K562 (cell line): Measurements from ENCODE around the gene CYB5D1. TPM values are rescaled to one million over a fixed set of nuclear protein-coding genes. Genes with fewer than 3 reads are reported as not detected.

Experiments
- ATAC-seq: fragments of 200-7000 bp; cut with Tn5 transposase; 3 replicates; pipeline ENCODE4 v1.9.1; 2020; ENCODE audit warnings: moderate library complexity
- BruUV-seq: library from RNA; stranded (reverse); fragments of 400-500 nt; replicated peaks from 2 replicates; lab custom pipeline; 2021; lab: Mats Ljungman, UMichigan
- CTCF ChIA-PET: fragments of 300-600 bp; formaldehyde crosslinking; extraction: SDS; loops from one replicate; lab custom pipeline; 2021; ENCODE audit warnings: low intra/inter-chr PET ratio; lab: Yijun Ruan, JAX
- POLR2A ChIA-PET: fragments of 300-600, 350-650 bp; sonication (Branson Sonifier 250); formaldehyde crosslinking; extraction: SDS; loops from one replicate; lab custom pipeline; 2021; ENCODE audit warnings: antibody characterized with exemption, inconsistent platforms; lab: Yijun Ruan, JAX
- DNase-seq, 4 experiments: peaks; one replicate each; pipeline versions ENCODE4 v3.0.0 to v3.0.0-alpha.2; 2011 to 2018; ENCODE audit warnings: low spot score in 3 of 4, mixed read lengths in 3 of 4; ENCODE audit errors: extremely low read depth in 1 of 4
- FAIRE-seq: peaks from 2 replicates; lab custom pipeline; 2011; peaks lifted over from hg19 to GRCh38; lab: Jason Lieb, UNC
- H2AFZ ChIP-seq: 2 replicates; pipeline ENCODE4 v1.6.0; 2011; ENCODE audit warnings: low read depth, low read length, control low read depth, inconsistent platforms
- H3K27ac ChIP-seq: fragments of 200-600 bp; 3 replicates; pipeline ENCODE4 v1.8.0; 2011; ENCODE audit warnings: low read depth, mild to moderate bottlenecking, control low read depth, inconsistent platforms, low read length, moderate library complexity, mixed read lengths; ENCODE audit errors: extremely low read depth
- H3K27me3 ChIP-seq, 2 experiments: fragments of 300-600 bp in 1 of 2; 2 replicates in 1 of 2; 3 replicates in 1 of 2; pipeline versions ENCODE4 v1.6.0 to v1.8.0; 2011; ENCODE audit warnings: inconsistent platforms in 2 of 2, low read length in 2 of 2, mild to moderate bottlenecking in 1 of 2, mixed read lengths in 1 of 2, moderate library complexity in 1 of 2; ENCODE audit not compliant: control insufficient read depth in 2 of 2, insufficient read depth in 2 of 2
- H3K36me3 ChIP-seq: fragments of 300-600 bp; 3 replicates; pipeline ENCODE4 v1.8.0; 2011; ENCODE audit warnings: mild to moderate bottlenecking, low read length, inconsistent platforms; ENCODE audit not compliant: control insufficient read depth, insufficient read depth
- H3K4me1 ChIP-seq, 2 experiments: fragments of 200-600 bp in 1 of 2; replicated peaks in 1 of 2; 2 replicates in 1 of 2; 3 replicates in 1 of 2; pipeline versions ENCODE4 v1.5.1 to v1.8.0; 2011; ENCODE audit warnings: inconsistent platforms in 2 of 2, low read length in 2 of 2, mild to moderate bottlenecking in 1 of 2, mixed read lengths in 1 of 2, moderate library complexity in 1 of 2; ENCODE audit not compliant: control insufficient read depth in 2 of 2, insufficient read depth in 2 of 2
- H3K4me2 ChIP-seq: 2 replicates; pipeline ENCODE4 v1.6.1; 2011; ENCODE audit warnings: low read length, control low read depth, inconsistent platforms, mixed read lengths; ENCODE audit not compliant: insufficient read depth
- H3K4me3 ChIP-seq: fragments of 200-600 bp; sonication (generic), shearing (Covaris generic); 2 replicates; pipeline ENCODE4 v1.5.1; 2016; ENCODE audit warnings: control low read depth, inconsistent platforms
- H3K79me2 ChIP-seq: fragments of 200-600 bp; 3 replicates; pipeline ENCODE4 v1.8.0; 2011; ENCODE audit warnings: low read length, inconsistent platforms; ENCODE audit not compliant: control insufficient read depth, insufficient read depth
- H3K9ac ChIP-seq, 2 experiments: 2 replicates each; pipeline versions ENCODE4 v1.6.0 to v1.6.1; 2011; ENCODE audit warnings: low read depth in 2 of 2, low read length in 2 of 2, control low read depth in 1 of 2, inconsistent platforms in 1 of 2, mild to moderate bottlenecking in 1 of 2, mixed read lengths in 1 of 2; ENCODE audit not compliant: insufficient read depth in 1 of 2
- H3K9me1 ChIP-seq: one replicate; pipeline ENCODE4 v1.6.0; 2011; ENCODE audit warnings: inconsistent platforms, mild to moderate bottlenecking, low read length, moderate library complexity; ENCODE audit not compliant: control insufficient read depth, insufficient read depth
- H3K9me3 ChIP-seq: replicated peaks from 2 replicates; pipeline ENCODE4 v1.5.1; 2011; ENCODE audit warnings: low read depth, low read length, inconsistent platforms; ENCODE audit not compliant: control insufficient read depth, insufficient read depth
- H4K20me1 ChIP-seq: replicated peaks from 2 replicates; pipeline ENCODE4 v1.6.1; 2011; ENCODE audit warnings: low read length, inconsistent platforms, mixed read lengths; ENCODE audit not compliant: control insufficient read depth, insufficient read depth
- AFF4 ChIP-seq: sonication (generic); formaldehyde crosslinking; IDR thresholded peaks from 2 replicates; pipeline ENCODE4 v1.8.0; 2023; ENCODE audit warnings: mild to moderate bottlenecking, missing genetic modification reagents
- BDP1 ChIP-seq: IDR thresholded peaks from 3 replicates; pipeline ENCODE4 v1.6.1; 2011; ENCODE audit not compliant: insufficient read length, insufficient read depth
- CHD4 ChIP-seq: fragments of 200-600 bp; sonication (generic); IDR thresholded peaks from 3 replicates; pipeline ENCODE4 v1.6.1; 2012; ENCODE audit warnings: low read depth, mild to moderate bottlenecking, mixed read lengths, low read length, inconsistent platforms; ENCODE audit not compliant: insufficient read depth, insufficient replicate concordance, poor library complexity, severe bottlenecking
- NFYB ChIP-seq: IDR thresholded peaks from 2 replicates; pipeline ENCODE4 v1.6.1; 2011; ENCODE audit warnings: mild to moderate bottlenecking, moderate library complexity; ENCODE audit not compliant: insufficient read length; ENCODE audit errors: extremely low read depth
- NR3C1 ChIP-seq: sonication (generic); formaldehyde crosslinking; IDR thresholded peaks from 2 replicates; pipeline ENCODE4 v1.8.1; 2022; ENCODE audit warnings: missing genetic modification reagents
- POLR2AphosphoS2 ChIP-seq: IDR thresholded peaks from 2 replicates; pipeline ENCODE4 v1.6.1; 2012; ENCODE audit warnings: low read length, improper control_type of control experiment
- RUNX1 ChIP-seq: sonication (generic); IDR thresholded peaks from 2 replicates; pipeline ENCODE4 v1.6.1; 2016; ENCODE audit warnings: antibody characterized with exemption, low read depth
- SLC30A9 ChIP-seq: fragments of 250-450 bp; sonication (Bioruptor Pico); IDR thresholded peaks from 2 replicates; pipeline ENCODE4 v1.8.0; 2022; ENCODE audit warnings: mild to moderate bottlenecking, moderate library complexity
- SRSF7 ChIP-seq: fragments of 200-400 bp; formaldehyde crosslinking; optimal IDR thresholded peaks from 2 replicates; pipeline ENCODE3; 2017; ENCODE audit warnings: mild to moderate bottlenecking, low read depth, low read length
- TEAD1 ChIP-seq, 2 experiments: fragments of 450-650 bp in 1 of 2; sonication (generic) in 1 of 2; formaldehyde crosslinking; IDR thresholded peaks; 2 replicates each; pipeline versions ENCODE4 v1.4.0 to v1.8.0; 2020 to 2022; ENCODE audit warnings: mild to moderate bottlenecking in 2 of 2, missing genetic modification reagents in 1 of 2
- ZNF354B ChIP-seq: fragments of 250-450 bp; sonication (Bioruptor Pico); IDR thresholded peaks from 2 replicates; pipeline ENCODE4 v1.4.0; 2020
- ZNF780A ChIP-seq: fragments of 250-450 bp; sonication (Bioruptor Pico); IDR thresholded peaks from 2 replicates; pipeline ENCODE4 v1.5.0; 2021; ENCODE audit warnings: mild to moderate bottlenecking
- WGBS: fragments of 100-300 bp; shearing (Covaris generic); methylation state at CpG from one replicate; pipeline ENCODE4 v1.1.6; 2016; ENCODE audit warnings: low coverage, mixed read lengths; ENCODE audit not compliant: insufficient coverage; ENCODE audit errors: missing lambda C conversion rate; 5-methylcytosine and 5-hydroxymethylcytosine counted together
- in situ Hi-C: fragments of 300-500 bp; cut with MboI; formaldehyde crosslinking; loops from 4 replicates; pipeline ENCODE4 v1.15.0; 2018; ENCODE audit warnings: inconsistent platforms, mixed read lengths
- intact Hi-C: fragments of 100-400 bp; cut with micrococcal nuclease; formaldehyde crosslinking; loops from 2 replicates; pipeline ENCODE4 v1.14.2; 2022
- polyA plus RNA-seq, 8 experiments: library from polyadenylated mRNA; depleted of rRNA in 4 of 8; stranded (reverse) in 5 of 8; unstranded in 3 of 8; fragments of >200 nt; fragmentation: Nextera tagmentation in 2 of 8; fragmentation: Illumina TruSeq in 1 of 8; extraction: Ambion mirVana in 2 of 8; extraction: Trizol in 1 of 8; gene quantifications; 2 replicates each; pipeline versions ENCODE4 v1.2.1 to v1.2.3, GENCODE V29; 2011 to 2014; ENCODE audit warnings: inconsistent platforms in 1 of 8, missing spikeins in 1 of 8
- total RNA-seq, 7 experiments: library from RNA; depleted of rRNA in 6 of 7; stranded (reverse); fragments of >200 nt in 6 of 7; fragmentation: Illumina TruSeq in 2 of 7; extraction: Trizol in 2 of 7; gene quantifications; 2 replicates each; pipeline versions ENCODE4 v1.2.1 to v1.2.3, GENCODE V29; 2011 to 2021; ENCODE audit warnings: low replicate concordance in 1 of 7

The CYB5D1 gene
- total and polyA plus RNA-seq, 9 of the 15 experiments (the other 6 are each of a cell fraction or from before 2014, with no cell fraction given): 2.4 to 7.9 (median 5.7) TPM

- CTCF ChIA-PET: no interaction called here
- ATAC-seq (no peak), DNase-seq (no peak), FAIRE-seq (peak; percentile 46)
- H3K9me3 ChIP-seq: no peaks in the 10 kb centered on the region
- H3K27ac ChIP-seq: no peak overlapping the region; the same call in 2 of the 3 replicates
- POLR2A ChIA-PET: interaction anchor here (1.2 to 2.1 kb wide), 2 partner anchors 8 to 39 kb away, joined by 5 to 13 read pairs; no protein-coding TSS in a partner anchor
- intact Hi-C loops (no loop called here), in situ Hi-C loops (no loop called here)
- peak overlapping the region; percentile 55 for H3K4me2 ChIP-seq
- H3K9ac ChIP-seq: peak overlapping the region in 1 of 2 experiments; percentile 43; a peak in 2 of 4 replicates
- H2AFZ ChIP-seq: no peak overlapping the region
- H3K27me3 ChIP-seq: no peaks in the 10 kb centered on the region
- no peaks in the 10 kb centered on the region for H4K20me1 ChIP-seq
- H3K9me1 ChIP-seq: no peaks in the 10 kb centered on the region
- WGBS: 59% methylated on average over 4 of the region's 7 CpGs
- no TSS peak for BruUV-seq
- no peak for TF ChIP-seq POLR2AphosphoS2
- H3K79me2 ChIP-seq: peaks cover 39% of the 10 kb centered on the region
- peaks cover 20 to 31% of the 10 kb centered on the region in 2 experiments for H3K4me1 ChIP-seq
- peaks cover 34% of the 10 kb centered on the region; the same call in 2 of the 3 replicates for H3K36me3 ChIP-seq
- no peak overlapping the region for H3K4me3 ChIP-seq
Measured at GRCh38 chr17:7882068-7882467, 24.3 kb downstream of the CYB5D1 start.

- Histone ChIP-seq H3K4me3 (no peak overlapping the region), H3K9me3 (no peaks in the 10 kb centered on the region), H4K20me1 (no peaks in the 10 kb centered on the region), H3K27me3 (no peaks in the 10 kb centered on the region), H3K4me1 (peaks cover 23 to 31% of the 10 kb centered on the region in 2 experiments), H3K9me1 (no peaks in the 10 kb centered on the region), H3K9ac (0 out of 4 replicates have a peak overlapping the region, but pooled peaks of 1 of the 2 experiments have one; percentile 28), H3K36me3 (peaks cover 30% of the 10 kb centered on the region; the same call in 2 of the 3 replicates), H2AFZ (no peak overlapping the region), H3K4me2 (peak overlapping the region; percentile 58), H3K79me2 (peaks cover 40% of the 10 kb centered on the region), H3K27ac (no peak overlapping the region; the same call in 2 of the 3 replicates)
- ChIA-PET CTCF (no interaction called here), POLR2A (interaction anchor here (0.5 to 2.1 kb wide), 7 partner anchors 9 to 316 kb away, joined by 3 to 13 read pairs (median 3); partner anchors contain the start of genes KDM6B and NAA38)
- in situ Hi-C loops (no loop called here), intact Hi-C loops (no loop called here)
- FAIRE-seq (peak; percentile 46), DNase-seq (no peak), ATAC-seq (no peak)
- TF ChIP-seq ZNF780A (CRISPR knock-in tag) (no peak), SRSF7 (no peak), TEAD1 (CRISPR knock-in tag; IDR thresholded peaks at IDR 0.05) (no peak), SLC30A9 (CRISPR knock-in tag) (no peak), CHD4 (no peak), NFYB (no peak), NR3C1 (CRISPR knock-in tag) (no peak), ZNF354B (CRISPR knock-in tag) (no peak), BDP1 (no peak), AFF4 (no peak), RUNX1 (no peak)
- no TSS peak for BruUV-seq
- 61% methylated on average over 3 of the region's 3 CpGs for WGBS
Measured at GRCh38 chr17:7882629-7883028, 24.8 kb downstream of the CYB5D1 start.
